Activated CD8-positive, alpha-beta T cell treated with anti-CD3 and anti-CD28 coated beads for 36 hours (primary cell): Measurements from ENCODE around the gene PM20D2. TPM values are rescaled to one million over a fixed set of nuclear protein-coding genes. Genes with fewer than 3 reads are reported as not detected.

Source experiments
- ATAC-seq: fragments of 200-7000 bp; cut with Tn5 transposase; one replicate; pipeline ENCODE4 v1.10.0; 2021; ENCODE audit warnings: mild to moderate bottlenecking, moderate library complexity
- CTCF ChIA-PET: fragments of 350-600 bp; sonication (Branson Sonifier 250); formaldehyde crosslinking; loops from one replicate; lab custom pipeline; 2021; ENCODE audit warnings: antibody characterized with exemption; lab: Charles Lee
- POLR2A ChIA-PET: fragments of 350-600 bp; sonication (Branson Sonifier 250); formaldehyde crosslinking; loops from one replicate; lab custom pipeline; 2021; ENCODE audit warnings: antibody characterized with exemption; lab: Charles Lee
- DNase-seq: peaks from one replicate; pipeline ENCODE4 v3.0.0-alpha.2; 2020
- H3K27ac Mint-ChIP-seq: one replicate; pipeline ENCODE4 v1.8.0; 2021; ENCODE audit warnings: mild to moderate bottlenecking, mixed read lengths
- H3K27me3 Mint-ChIP-seq: one replicate; pipeline ENCODE4 v1.8.0; 2021; ENCODE audit warnings: mixed read lengths
- H3K36me3 Mint-ChIP-seq: one replicate; pipeline ENCODE4 v1.8.0; 2021; ENCODE audit warnings: low read depth, mixed read lengths
- H3K4me1 Mint-ChIP-seq: one replicate; pipeline ENCODE4 v1.8.0; 2021; ENCODE audit warnings: low read depth, mixed read lengths
- H3K4me3 Mint-ChIP-seq: one replicate; pipeline ENCODE4 v1.8.0; 2021; ENCODE audit warnings: mild to moderate bottlenecking, moderate library complexity, mixed read lengths
- H3K9me3 Mint-ChIP-seq: one replicate; pipeline ENCODE4 v1.8.0; 2021; ENCODE audit warnings: mixed read lengths
- intact Hi-C: fragments of 100-400 bp; cut with micrococcal nuclease; formaldehyde crosslinking; loops from one replicate; pipeline ENCODE4 v1.10.0; 2022
- total RNA-seq, 2 experiments: library from RNA; stranded (reverse); gene quantifications; one replicate each; pipeline ENCODE4 v1.2.3, GENCODE V29; 2021
- TF ChIP-seq, protein P1 (sequence below): fragments of 200-600 bp; IDR thresholded peaks from one replicate; pipeline ENCODE4 v1.8.0; 2022; ENCODE audit warnings: antibody characterized with exemption, mild to moderate bottlenecking

Gene PM20D2
- total RNA-seq, 2 experiments from 2014 or later, result 25.4 to 26.0 TPM

DNA sequence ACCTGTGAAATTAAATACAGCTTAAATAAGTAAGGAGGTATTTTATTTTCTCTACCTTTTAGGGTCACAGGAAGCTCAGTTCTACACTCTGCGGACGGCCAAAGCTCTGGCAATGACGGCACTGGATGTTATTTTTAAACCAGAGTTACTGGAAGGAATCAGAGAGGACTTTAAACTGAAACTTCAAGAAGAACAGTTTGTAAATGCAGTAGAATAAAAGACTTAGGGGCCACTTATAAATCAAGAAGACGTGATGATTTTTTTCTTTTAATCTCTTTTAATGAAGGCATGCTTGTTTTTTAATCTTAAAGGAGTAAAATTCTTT is 16.2 kb downstream of the PM20D2 start:
- Mint-ChIP-seq H3K27me3 (no peaks in the 10 kb centered on the region), H3K9me3 (no peaks in the 10 kb centered on the region), H3K4me1 (no peaks in the 10 kb centered on the region), H3K4me3 (no peak overlapping the region), H3K36me3 (peaks cover 36% of the 10 kb centered on the region), H3K27ac (no peak overlapping the region)
- TF ChIP-seq, protein P1, sequence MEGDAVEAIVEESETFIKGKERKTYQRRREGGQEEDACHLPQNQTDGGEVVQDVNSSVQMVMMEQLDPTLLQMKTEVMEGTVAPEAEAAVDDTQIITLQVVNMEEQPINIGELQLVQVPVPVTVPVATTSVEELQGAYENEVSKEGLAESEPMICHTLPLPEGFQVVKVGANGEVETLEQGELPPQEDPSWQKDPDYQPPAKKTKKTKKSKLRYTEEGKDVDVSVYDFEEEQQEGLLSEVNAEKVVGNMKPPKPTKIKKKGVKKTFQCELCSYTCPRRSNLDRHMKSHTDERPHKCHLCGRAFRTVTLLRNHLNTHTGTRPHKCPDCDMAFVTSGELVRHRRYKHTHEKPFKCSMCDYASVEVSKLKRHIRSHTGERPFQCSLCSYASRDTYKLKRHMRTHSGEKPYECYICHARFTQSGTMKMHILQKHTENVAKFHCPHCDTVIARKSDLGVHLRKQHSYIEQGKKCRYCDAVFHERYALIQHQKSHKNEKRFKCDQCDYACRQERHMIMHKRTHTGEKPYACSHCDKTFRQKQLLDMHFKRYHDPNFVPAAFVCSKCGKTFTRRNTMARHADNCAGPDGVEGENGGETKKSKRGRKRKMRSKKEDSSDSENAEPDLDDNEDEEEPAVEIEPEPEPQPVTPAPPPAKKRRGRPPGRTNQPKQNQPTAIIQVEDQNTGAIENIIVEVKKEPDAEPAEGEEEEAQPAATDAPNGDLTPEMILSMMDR, result no peak
- POLR2A ChIA-PET, result interaction anchor here (1.1 to 1.2 kb wide), 2 partner anchors 10 to 16 kb away, joined by 3 read pairs; partner anchors contain the start of gene PM20D2
- no peak for ATAC-seq
- CTCF ChIA-PET, result interaction anchor here (0.9 kb wide), 1 partner anchor 14 kb away, joined by 3 read pairs; no protein-coding TSS in a partner anchor
- DNase-seq, result no peak
- intact Hi-C loops, result no loop called here

GRCh38 chr6:89172131-89172530 is 26.3 kb downstream of the PM20D2 start:
- Mint-ChIP-seq H3K9me3 (no peaks in the 10 kb centered on the region), H3K27ac (no peak overlapping the region), H3K27me3 (peaks cover 1% of the 10 kb centered on the region), H3K4me3 (no peak overlapping the region), H3K36me3 (no peaks in the 10 kb centered on the region), H3K4me1 (no peaks in the 10 kb centered on the region)
- TF ChIP-seq, protein P1, result no peak
- ATAC-seq (no peak), DNase-seq (no peak)
- intact Hi-C loops, result no loop called here
- CTCF ChIA-PET, result no interaction called here
- POLR2A ChIA-PET, result no interaction called here

GRCh38 chr6:89173634-89174033 is 27.8 kb downstream of the PM20D2 start:
- ATAC-seq (no peak), DNase-seq (no peak)
- POLR2A ChIA-PET, result no interaction called here
- H3K4me1 Mint-ChIP-seq, result no peaks in the 10 kb centered on the region
- intact Hi-C loops, result no loop called here
- H3K9me3 Mint-ChIP-seq, result no peaks in the 10 kb centered on the region
- CTCF ChIA-PET, result no interaction called here
- peaks cover 1% of the 10 kb centered on the region for H3K27me3 Mint-ChIP-seq
- H3K4me3 Mint-ChIP-seq, result no peak overlapping the region
- TF ChIP-seq, protein P1, result no peak
- no peak overlapping the region for H3K27ac Mint-ChIP-seq
- no peaks in the 10 kb centered on the region for H3K36me3 Mint-ChIP-seq

DNA sequence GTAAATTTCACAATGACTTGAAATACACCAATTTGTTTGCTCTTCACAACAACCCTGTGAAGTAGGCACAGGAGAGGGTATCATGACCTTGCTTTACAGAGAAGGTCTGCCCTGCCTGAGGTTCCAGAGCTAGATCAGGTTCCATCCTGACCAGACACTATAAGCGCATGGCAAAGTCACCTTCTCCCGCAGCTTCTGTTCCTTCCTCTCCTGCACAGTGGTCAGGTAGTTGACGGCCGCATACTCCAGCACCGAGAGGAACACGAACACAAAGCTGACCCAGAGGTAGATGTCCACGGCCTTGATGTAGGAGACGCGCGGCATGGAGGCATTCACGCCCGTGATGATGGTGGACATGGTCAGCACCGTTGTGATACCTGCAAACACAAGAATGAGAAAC is 34.3 kb downstream of the PM20D2 start:
- TF ChIP-seq, protein P1, result no peak
- Mint-ChIP-seq H3K9me3 (no peaks in the 10 kb centered on the region), H3K4me3 (no peak overlapping the region), H3K36me3 (no peaks in the 10 kb centered on the region), H3K4me1 (no peaks in the 10 kb centered on the region), H3K27ac (no peak overlapping the region), H3K27me3 (peaks cover 4% of the 10 kb centered on the region)
- CTCF ChIA-PET, result interaction anchor here (1.8 kb wide), 1 partner anchor 197 kb away, joined by 6 read pairs; no protein-coding TSS in a partner anchor
- no peak for ATAC-seq
- no peak for DNase-seq
- intact Hi-C loops, result no loop called here
- POLR2A ChIA-PET, result no interaction called here

GRCh38 chr6:89180971-89181370 is 35.1 kb downstream of the PM20D2 start:
- ATAC-seq (no peak), DNase-seq (no peak)
- CTCF ChIA-PET, result interaction anchor here (1.8 kb wide), 1 partner anchor 198 kb away, joined by 6 read pairs; no protein-coding TSS in a partner anchor
- H3K4me3 Mint-ChIP-seq, result no peak overlapping the region
- POLR2A ChIA-PET, result no interaction called here
- no peaks in the 10 kb centered on the region for H3K36me3 Mint-ChIP-seq
- intact Hi-C loops, result no loop called here
- TF ChIP-seq, protein P1, result no peak
- H3K9me3 Mint-ChIP-seq, result no peaks in the 10 kb centered on the region
- H3K27me3 Mint-ChIP-seq, result peaks cover 4% of the 10 kb centered on the region
- H3K4me1 Mint-ChIP-seq, result no peaks in the 10 kb centered on the region
- H3K27ac Mint-ChIP-seq, result no peak overlapping the region
